NCI-H128 (cell line): ENCODE data around the gene BSX.

Experiments
- DNase-seq: peaks from one replicate; lab custom pipeline; 2025; ENCODE audit not compliant: unreplicated experiment; lab: John Stamatoyannopoulos, UW

Gene BSX

GRCh38 chr11:122963961-122964360 is 17.7 kb downstream of the BSX start:
- DNase-seq = no peak

- DNase-seq = no peak
These were observed 27.2 kb downstream of the BSX start for GRCh38 chr11:122954455-122954854.

- DNase-seq = no peak
These were observed 30.4 kb downstream of the BSX start for GRCh38 chr11:122951211-122951610.

GRCh38 chr11:122938557-122938956 is 43.1 kb downstream of the BSX start:
- no peak for DNase-seq

GRCh38 chr11:122937983-122938382 is 43.7 kb downstream of the BSX start:
- no peak for DNase-seq

DNA sequence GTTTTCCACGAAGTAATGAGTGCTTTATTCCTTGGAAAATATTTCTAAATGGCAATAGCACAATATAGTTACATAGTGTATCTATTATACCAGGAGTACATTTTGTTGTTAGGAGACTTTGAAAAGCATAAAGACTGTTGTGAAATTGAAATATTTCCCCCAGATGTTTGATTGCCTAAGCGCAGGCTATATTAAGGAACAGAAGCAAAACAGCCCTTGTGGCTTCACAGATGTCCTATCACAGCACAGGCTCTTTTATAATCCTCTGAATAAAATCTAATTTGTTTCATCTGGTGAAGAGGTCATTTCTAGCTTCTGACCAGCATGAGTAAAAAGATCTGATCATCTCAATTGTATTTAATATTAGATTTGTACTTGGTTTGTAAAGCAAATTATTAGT is 48.2 kb downstream of the BSX start:
- DNase-seq = no peak

DNA sequence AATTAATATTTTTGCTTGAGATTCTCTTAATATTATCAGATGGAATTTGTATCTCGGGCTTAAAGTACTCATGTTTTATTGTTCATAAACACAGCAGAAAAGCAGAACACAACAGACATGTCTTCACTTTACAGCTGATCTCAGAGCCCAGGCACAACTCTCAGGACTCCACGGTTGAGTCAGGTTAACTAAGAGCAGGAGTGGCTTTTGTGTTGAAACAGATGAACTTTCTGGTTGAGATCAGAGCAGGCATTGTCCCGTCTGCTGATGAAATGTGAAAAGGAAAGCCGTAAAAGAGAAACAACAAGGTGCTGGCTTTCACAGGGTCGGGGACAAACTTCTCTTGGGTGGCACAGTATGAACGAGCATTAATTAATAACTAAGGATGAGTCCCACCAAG is 50.1 kb downstream of the BSX start:
- DNase-seq = no peak
